Fibroblast of lung (primary cell): ENCODE data around the gene IGF2. TPM values are rescaled to one million over a fixed set of nuclear protein-coding genes. Genes with fewer than 3 reads are reported as not detected.
A peak's percentile ranks its signal among the peaks of the same experiment; 100 is the strongest.

Source experiments
- DNase-seq, 2 donors: peaks; one replicate each; pipeline versions ENCODE4 v3.0.0 to v3.0.0-alpha.2; 2010; ENCODE audit warnings: low read depth in 2 of 2
- H2AFZ ChIP-seq: 2 replicates; pipeline ENCODE4 v1.5.1; 2012; ENCODE audit warnings: low read length, control low read depth, inconsistent platforms
- H3K27ac ChIP-seq: 2 replicates; pipeline ENCODE4 v1.5.1; 2011; ENCODE audit warnings: low read length, control low read depth; ENCODE audit not compliant: insufficient read depth
- H3K27me3 ChIP-seq: 2 replicates; pipeline ENCODE4 v1.5.1; 2011; ENCODE audit warnings: mild to moderate bottlenecking, low read length; ENCODE audit not compliant: control insufficient read depth, insufficient read depth
- H3K36me3 ChIP-seq: 2 replicates; pipeline ENCODE4 v1.5.1; 2011; ENCODE audit warnings: low read length; ENCODE audit not compliant: control insufficient read depth, insufficient read depth
- H3K4me1 ChIP-seq: 2 replicates; pipeline ENCODE4 v1.5.1; 2011; ENCODE audit warnings: low read length; ENCODE audit not compliant: control insufficient read depth, insufficient read depth; ENCODE audit errors: extremely low read depth
- H3K4me2 ChIP-seq: 2 replicates; pipeline ENCODE4 v1.5.1; 2011; ENCODE audit warnings: low read length, control low read depth; ENCODE audit not compliant: insufficient read depth; ENCODE audit errors: extremely low read depth
- H3K4me3 ChIP-seq, 4 experiments: fragments of 200-600 bp in 1 of 4; sonication (generic) in 1 of 4; replicated peaks in 1 of 4; 2 replicates each; pipeline ENCODE4 v1.5.1; 2011 to 2016; ENCODE audit warnings: low read length in 4 of 4, low read depth in 3 of 4, mild to moderate bottlenecking in 3 of 4, control low read depth in 2 of 4, inconsistent platforms in 1 of 4, mixed read lengths in 1 of 4; ENCODE audit not compliant: insufficient read depth in 1 of 4; ENCODE audit errors: control extremely low read depth in 1 of 4
- H3K79me2 ChIP-seq: 2 replicates; pipeline ENCODE4 v1.5.1; 2012; ENCODE audit warnings: mild to moderate bottlenecking, low read length, inconsistent platforms; ENCODE audit not compliant: control insufficient read depth, insufficient read depth
- H3K9ac ChIP-seq: 2 replicates; pipeline ENCODE4 v1.5.1; 2011; ENCODE audit warnings: mild to moderate bottlenecking, low read length, control low read depth; ENCODE audit not compliant: insufficient read depth
- H3K9me3 ChIP-seq: 2 replicates; pipeline ENCODE4 v1.5.1; 2012; ENCODE audit warnings: low read depth, low read length; ENCODE audit not compliant: control insufficient read depth, insufficient read depth
- H4K20me1 ChIP-seq: 2 replicates; pipeline ENCODE4 v1.5.1; 2011; ENCODE audit warnings: low read length; ENCODE audit not compliant: control insufficient read depth, insufficient read depth; ENCODE audit errors: extremely low read depth
- CTCF ChIP-seq, 2 donors: IDR thresholded peaks in 1 of 2; conservative IDR thresholded peaks in 1 of 2; 1 replicate in 1 of 2; 2 replicates in 1 of 2; pipeline ENCODE4 v1.5.1; 2011 to 2012; ENCODE audit warnings: low read length in 2 of 2, control low read depth in 1 of 2, inconsistent platforms in 1 of 2, low read depth in 1 of 2, mild to moderate bottlenecking in 1 of 2
- EZH2 ChIP-seq: IDR thresholded peaks from 2 replicates; pipeline ENCODE4 v1.5.1; 2012; ENCODE audit warnings: low read length, control low read depth, mild to moderate bottlenecking; ENCODE audit errors: missing control alignments
- polyA plus RNA-seq, 2 donors: library from polyadenylated mRNA; depleted of rRNA in 1 of 2; stranded (reverse) in 1 of 2; unstranded in 1 of 2; fragments of >200 nt; gene quantifications; 2 replicates each; pipeline ENCODE4 v1.2.1, GENCODE V29; 2011 to 2012; ENCODE audit warnings: missing spikeins in 1 of 2
- total RNA-seq: library from RNA; depleted of rRNA; stranded (reverse); fragments of >200 nt; gene quantifications from 2 replicates; pipeline ENCODE4 v1.2.1, GENCODE V29; 2014

Gene IGF2
- total and polyA plus RNA-seq, 2 donors (not counting 1 experiment from before 2014, with no cell fraction given): 0.08 to 0.17 TPM

DNA sequence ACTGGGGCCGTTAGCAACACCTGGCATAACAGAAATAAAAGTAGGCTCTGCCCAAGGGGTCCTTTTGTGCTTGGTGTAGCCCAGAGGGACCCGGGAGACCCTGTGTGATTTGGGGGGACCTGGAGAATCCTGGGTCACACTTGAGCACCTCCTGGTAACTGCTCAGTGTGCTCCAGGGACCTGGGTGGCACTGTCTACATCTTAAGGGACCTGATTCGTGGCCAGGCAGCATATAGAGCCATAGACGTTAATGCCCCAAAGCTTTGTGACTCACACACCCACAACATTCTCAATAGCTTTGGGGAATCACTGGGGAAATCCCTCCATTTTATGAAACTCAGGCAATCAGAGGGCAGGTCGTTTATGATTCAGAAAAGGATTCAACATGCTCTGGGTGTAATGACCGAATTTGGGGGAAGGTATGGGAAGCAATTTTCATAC lies 3.6 kb upstream of the IGF2 start:
- no peaks in the 10 kb centered on the region for H3K4me1 ChIP-seq
- no peaks in the 10 kb centered on the region for H3K9me3 ChIP-seq
- H3K27ac ChIP-seq: no peak overlapping the region
- no peak overlapping the region for H3K9ac ChIP-seq
- peaks cover 45% of the 10 kb centered on the region for H3K27me3 ChIP-seq
- no peak overlapping the region for H3K4me2 ChIP-seq
- no peak overlapping the region for H2AFZ ChIP-seq
- H3K36me3 ChIP-seq: no peaks in the 10 kb centered on the region
- peaks cover 1% of the 10 kb centered on the region for H4K20me1 ChIP-seq
- TF ChIP-seq CTCF (conservative IDR thresholded peaks at IDR 0.05 in 1 of 2, IDR thresholded peaks at IDR 0.05 in 1 of 2; ENCODE audit: low read depth in 1 of 2, low read length in 2 of 2) (no peak), EZH2 (peak; percentile 71)
- H3K79me2 ChIP-seq: no peaks in the 10 kb centered on the region
- peak in 1 of 2 donors; percentile 22 for DNase-seq
- no peak overlapping the region for H3K4me3 ChIP-seq

DNA sequence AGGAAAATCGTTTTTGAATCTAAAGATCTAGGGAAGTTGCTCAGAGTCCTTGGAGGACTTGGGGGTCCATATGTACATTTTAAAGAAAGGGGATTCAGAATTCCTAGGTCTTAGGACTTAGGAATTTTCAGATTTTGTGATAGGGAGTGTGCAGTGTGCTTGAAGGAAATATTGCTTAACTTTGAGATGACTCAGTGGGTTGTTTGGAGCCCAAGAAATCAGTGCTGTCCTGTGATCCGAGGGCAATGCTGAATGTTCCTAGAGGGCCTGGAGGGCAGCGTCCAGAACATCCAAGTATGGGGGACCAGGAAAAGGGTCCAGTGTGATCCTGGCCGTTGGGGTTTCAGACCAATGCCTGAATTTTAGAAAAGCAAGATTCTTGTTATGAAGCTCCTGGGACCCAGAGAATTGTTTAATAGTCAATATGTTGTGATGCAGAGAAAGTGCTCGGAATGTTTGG lies 3.1 kb upstream of the IGF2 start:
- Histone ChIP-seq H3K4me3 (no peak overlapping the region), H2AFZ (no peak overlapping the region), H3K36me3 (no peaks in the 10 kb centered on the region), H3K27ac (no peak overlapping the region), H3K4me1 (no peaks in the 10 kb centered on the region), H3K4me2 (no peak overlapping the region), H3K9ac (no peak overlapping the region), H4K20me1 (peaks cover 1% of the 10 kb centered on the region), H3K79me2 (no peaks in the 10 kb centered on the region), H3K27me3 (peaks cover 50% of the 10 kb centered on the region), H3K9me3 (no peaks in the 10 kb centered on the region)
- peak; percentile 14 to 48 for DNase-seq
- TF ChIP-seq EZH2 (no peak), CTCF (conservative IDR thresholded peaks at IDR 0.05 in 1 of 2, IDR thresholded peaks at IDR 0.05 in 1 of 2; ENCODE audit: low read depth in 1 of 2, low read length in 2 of 2) (no peak)

GRCh38 chr11:2140411-2141400 lies 1.5 kb upstream of the IGF2 start:
- Histone ChIP-seq H2AFZ (no peak overlapping the region), H4K20me1 (peaks cover 1% of the 10 kb centered on the region), H3K27me3 (peaks cover 47% of the 10 kb centered on the region), H3K79me2 (no peaks in the 10 kb centered on the region), H3K4me1 (no peaks in the 10 kb centered on the region), H3K4me2 (no peak overlapping the region), H3K4me3 (no peak overlapping the region), H3K9ac (no peak overlapping the region), H3K27ac (no peak overlapping the region), H3K36me3 (no peaks in the 10 kb centered on the region), H3K9me3 (no peaks in the 10 kb centered on the region)
- DNase-seq: no peak
- no peak for TF ChIP-seq CTCF (conservative IDR thresholded peaks at IDR 0.05 in 1 of 2, IDR thresholded peaks at IDR 0.05 in 1 of 2; ENCODE audit: low read depth in 1 of 2, low read length in 2 of 2)
- peak; percentile 91 for TF ChIP-seq EZH2
